Measurements from ENCODE around the gene SEMA6A.

The SEMA6A gene

DNA sequence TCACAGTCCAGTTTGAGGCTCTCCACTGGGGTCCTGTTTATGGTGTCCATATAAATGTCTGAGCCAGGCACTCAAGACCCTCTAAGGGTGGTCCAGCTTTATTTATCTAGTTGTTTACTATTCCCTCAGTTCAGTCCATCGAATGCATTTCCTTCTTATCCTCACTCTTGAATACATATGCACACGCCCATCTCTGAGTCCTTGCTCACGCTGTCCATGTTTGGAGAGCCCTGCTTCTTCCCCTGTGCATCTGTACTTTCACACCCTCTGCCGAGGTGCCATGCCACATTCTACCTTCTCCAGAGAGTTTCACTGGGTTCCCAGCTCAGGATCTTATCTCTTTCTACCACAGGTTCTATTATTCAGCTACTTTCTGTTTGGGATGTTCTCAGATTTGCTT, 30.2 kb upstream of the SEMA6A start:
- TF ChIP-seq ZNF8 (CRISPR knock-in tag; IDR thresholded peaks at IDR 0.05) (no peak), SNAI2 (CRISPR knock-in tag; IDR thresholded peaks at IDR 0.05) (no peak), RARB (CRISPR knock-in tag; IDR thresholded peaks at IDR 0.05) (no peak), ESRRG (CRISPR knock-in tag; IDR thresholded peaks at IDR 0.05) (no peak), ZFP30 (CRISPR knock-in tag; IDR thresholded peaks at IDR 0.05) (no peak), ISL1 (CRISPR knock-in tag; IDR thresholded peaks at IDR 0.05) (no peak), CSDC2 (CRISPR knock-in tag; IDR thresholded peaks at IDR 0.05) (no peak), GLIS3 (CRISPR knock-in tag; IDR thresholded peaks at IDR 0.05) (no peak), TCF4 (CRISPR knock-in tag; IDR thresholded peaks at IDR 0.05; ENCODE audit: borderline replicate concordance) (no peak), OSR1 (CRISPR knock-in tag; IDR thresholded peaks at IDR 0.05) (no peak), TOX (CRISPR knock-in tag; IDR thresholded peaks at IDR 0.05; ENCODE audit: borderline replicate concordance) (no peak), ZFP3 (CRISPR knock-in tag; IDR thresholded peaks at IDR 0.05) (no peak)
- TF ChIP-seq, protein P1, sequence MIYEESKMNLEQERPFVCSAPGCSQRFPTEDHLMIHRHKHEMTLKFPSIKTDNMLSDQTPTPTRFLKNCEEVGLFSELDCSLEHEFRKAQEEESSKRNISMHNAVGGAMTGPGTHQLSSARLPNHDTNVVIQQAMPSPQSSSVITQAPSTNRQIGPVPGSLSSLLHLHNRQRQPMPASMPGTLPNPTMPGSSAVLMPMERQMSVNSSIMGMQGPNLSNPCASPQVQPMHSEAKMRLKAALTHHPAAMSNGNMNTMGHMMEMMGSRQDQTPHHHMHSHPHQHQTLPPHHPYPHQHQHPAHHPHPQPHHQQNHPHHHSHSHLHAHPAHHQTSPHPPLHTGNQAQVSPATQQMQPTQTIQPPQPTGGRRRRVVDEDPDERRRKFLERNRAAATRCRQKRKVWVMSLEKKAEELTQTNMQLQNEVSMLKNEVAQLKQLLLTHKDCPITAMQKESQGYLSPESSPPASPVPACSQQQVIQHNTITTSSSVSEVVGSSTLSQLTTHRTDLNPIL (CRISPR knock-in tag; IDR thresholded peaks at IDR 0.05; ENCODE audit: low read depth), result no peak
- ATAC-seq, result no peak

DNA sequence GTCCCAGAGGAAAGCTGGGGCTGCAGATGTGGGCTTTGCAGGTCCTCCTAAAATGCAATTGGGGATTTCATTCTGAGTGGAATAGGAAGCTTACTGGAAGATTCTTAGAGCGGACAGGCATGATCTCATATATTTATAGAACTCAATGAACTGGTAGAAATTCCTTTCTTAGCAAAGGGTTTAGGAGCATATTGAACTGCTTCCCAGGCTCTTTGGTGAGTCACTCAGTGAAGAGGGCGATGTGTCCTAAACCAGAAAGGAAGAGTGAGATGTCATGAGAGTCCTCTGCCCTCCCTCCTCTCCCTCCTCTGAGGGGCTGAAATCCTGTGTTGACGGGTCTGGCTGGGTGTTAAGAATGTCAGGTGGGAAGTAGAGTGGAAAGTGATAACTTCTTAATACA, 26.3 kb upstream of the SEMA6A start:
- TF ChIP-seq SNAI2 (CRISPR knock-in tag; IDR thresholded peaks at IDR 0.05) (no peak), ISL1 (CRISPR knock-in tag; IDR thresholded peaks at IDR 0.05) (no peak), ZNF565 (CRISPR knock-in tag; conservative IDR thresholded peaks at IDR 0.05; ENCODE audit: low read depth) (no peak), ZFP30 (CRISPR knock-in tag; IDR thresholded peaks at IDR 0.05) (no peak), ZNF8 (CRISPR knock-in tag; IDR thresholded peaks at IDR 0.05) (no peak), TCF4 (CRISPR knock-in tag; IDR thresholded peaks at IDR 0.05; ENCODE audit: borderline replicate concordance) (no peak), ARNTL (CRISPR knock-in tag; IDR thresholded peaks at IDR 0.05; ENCODE audit: borderline replicate concordance, low read depth) (no peak), PPARA (CRISPR knock-in tag; IDR thresholded peaks at IDR 0.05; ENCODE audit: borderline replicate concordance) (no peak), OSR1 (CRISPR knock-in tag; IDR thresholded peaks at IDR 0.05) (no peak)
- TF ChIP-seq, protein P2, sequence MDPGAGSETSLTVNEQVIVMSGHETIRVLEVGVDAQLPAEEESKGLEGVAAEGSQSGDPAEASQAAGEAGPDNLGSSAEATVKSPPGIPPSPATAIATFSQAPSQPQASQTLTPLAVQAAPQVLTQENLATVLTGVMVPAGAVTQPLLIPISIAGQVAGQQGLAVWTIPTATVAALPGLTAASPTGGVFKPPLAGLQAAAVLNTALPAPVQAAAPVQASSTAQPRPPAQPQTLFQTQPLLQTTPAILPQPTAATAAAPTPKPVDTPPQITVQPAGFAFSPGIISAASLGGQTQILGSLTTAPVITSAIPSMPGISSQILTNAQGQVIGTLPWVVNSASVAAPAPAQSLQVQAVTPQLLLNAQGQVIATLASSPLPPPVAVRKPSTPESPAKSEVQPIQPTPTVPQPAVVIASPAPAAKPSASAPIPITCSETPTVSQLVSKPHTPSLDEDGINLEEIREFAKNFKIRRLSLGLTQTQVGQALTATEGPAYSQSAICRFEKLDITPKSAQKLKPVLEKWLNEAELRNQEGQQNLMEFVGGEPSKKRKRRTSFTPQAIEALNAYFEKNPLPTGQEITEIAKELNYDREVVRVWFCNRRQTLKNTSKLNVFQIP (CRISPR knock-in tag; IDR thresholded peaks at IDR 0.05; ENCODE audit: borderline replicate concordance, low read depth), result no peak
- TF ChIP-seq, protein P1 (CRISPR knock-in tag; IDR thresholded peaks at IDR 0.05; ENCODE audit: low read depth), result no peak
- TF ChIP-seq, protein P3, sequence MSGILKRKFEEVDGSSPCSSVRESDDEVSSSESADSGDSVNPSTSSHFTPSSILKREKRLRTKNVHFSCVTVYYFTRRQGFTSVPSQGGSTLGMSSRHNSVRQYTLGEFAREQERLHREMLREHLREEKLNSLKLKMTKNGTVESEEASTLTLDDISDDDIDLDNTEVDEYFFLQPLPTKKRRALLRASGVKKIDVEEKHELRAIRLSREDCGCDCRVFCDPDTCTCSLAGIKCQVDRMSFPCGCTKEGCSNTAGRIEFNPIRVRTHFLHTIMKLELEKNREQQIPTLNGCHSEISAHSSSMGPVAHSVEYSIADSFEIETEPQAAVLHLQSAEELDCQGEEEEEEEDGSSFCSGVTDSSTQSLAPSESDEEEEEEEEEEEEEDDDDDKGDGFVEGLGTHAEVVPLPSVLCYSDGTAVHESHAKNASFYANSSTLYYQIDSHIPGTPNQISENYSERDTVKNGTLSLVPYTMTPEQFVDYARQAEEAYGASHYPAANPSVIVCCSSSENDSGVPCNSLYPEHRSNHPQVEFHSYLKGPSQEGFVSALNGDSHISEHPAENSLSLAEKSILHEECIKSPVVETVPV (CRISPR knock-in tag; IDR thresholded peaks at IDR 0.05), result no peak
- no peak for ATAC-seq

DNA sequence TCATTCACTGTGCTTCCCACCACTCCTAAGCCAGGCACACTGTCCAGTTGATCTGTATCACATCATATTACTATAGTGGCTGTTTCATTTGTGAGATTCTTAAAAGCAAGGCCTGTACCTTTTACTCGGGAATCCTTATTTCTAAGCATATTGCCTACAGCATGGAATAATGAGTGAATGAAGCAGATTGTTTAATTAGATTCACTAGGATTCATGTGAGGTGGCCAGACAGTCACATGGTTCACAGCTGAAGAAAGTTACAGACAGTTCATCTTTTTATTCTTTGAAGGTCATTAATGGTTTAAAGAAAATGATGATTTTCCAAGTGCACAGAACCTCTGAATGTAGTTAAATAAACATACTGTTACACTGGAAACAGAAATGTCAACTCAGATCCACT, 24.3 kb upstream of the SEMA6A start:
- no peak for ATAC-seq
- TF ChIP-seq TCF4 (CRISPR knock-in tag; IDR thresholded peaks at IDR 0.05; ENCODE audit: borderline replicate concordance) (no peak), RARB (CRISPR knock-in tag; IDR thresholded peaks at IDR 0.05) (no peak), PPARA (CRISPR knock-in tag; IDR thresholded peaks at IDR 0.05; ENCODE audit: borderline replicate concordance) (no peak), ZNF70 (CRISPR knock-in tag; IDR thresholded peaks at IDR 0.05) (no peak), ISL1 (CRISPR knock-in tag; IDR thresholded peaks at IDR 0.05) (no peak), CSDC2 (CRISPR knock-in tag; IDR thresholded peaks at IDR 0.05) (no peak), SNAI2 (CRISPR knock-in tag; IDR thresholded peaks at IDR 0.05) (no peak), ZFP3 (CRISPR knock-in tag; IDR thresholded peaks at IDR 0.05) (no peak), ZNF8 (CRISPR knock-in tag; IDR thresholded peaks at IDR 0.05) (no peak), OSR1 (CRISPR knock-in tag; IDR thresholded peaks at IDR 0.05) (no peak), ZC3H10 (CRISPR knock-in tag; IDR thresholded peaks at IDR 0.05) (no peak), BACH2 (CRISPR knock-in tag; IDR thresholded peaks at IDR 0.05; ENCODE audit: borderline replicate concordance) (no peak)
- TF ChIP-seq, protein P4, sequence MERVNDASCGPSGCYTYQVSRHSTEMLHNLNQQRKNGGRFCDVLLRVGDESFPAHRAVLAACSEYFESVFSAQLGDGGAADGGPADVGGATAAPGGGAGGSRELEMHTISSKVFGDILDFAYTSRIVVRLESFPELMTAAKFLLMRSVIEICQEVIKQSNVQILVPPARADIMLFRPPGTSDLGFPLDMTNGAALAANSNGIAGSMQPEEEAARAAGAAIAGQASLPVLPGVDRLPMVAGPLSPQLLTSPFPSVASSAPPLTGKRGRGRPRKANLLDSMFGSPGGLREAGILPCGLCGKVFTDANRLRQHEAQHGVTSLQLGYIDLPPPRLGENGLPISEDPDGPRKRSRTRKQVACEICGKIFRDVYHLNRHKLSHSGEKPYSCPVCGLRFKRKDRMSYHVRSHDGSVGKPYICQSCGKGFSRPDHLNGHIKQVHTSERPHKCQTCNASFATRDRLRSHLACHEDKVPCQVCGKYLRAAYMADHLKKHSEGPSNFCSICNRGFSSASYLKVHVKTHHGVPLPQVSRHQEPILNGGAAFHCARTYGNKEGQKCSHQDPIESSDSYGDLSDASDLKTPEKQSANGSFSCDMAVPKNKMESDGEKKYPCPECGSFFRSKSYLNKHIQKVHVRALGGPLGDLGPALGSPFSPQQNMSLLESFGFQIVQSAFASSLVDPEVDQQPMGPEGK (CRISPR knock-in tag; IDR thresholded peaks at IDR 0.05; ENCODE audit: borderline replicate concordance), result no peak
- TF ChIP-seq, protein P2 (CRISPR knock-in tag; IDR thresholded peaks at IDR 0.05; ENCODE audit: borderline replicate concordance, low read depth), result no peak
- TF ChIP-seq, protein P5, sequence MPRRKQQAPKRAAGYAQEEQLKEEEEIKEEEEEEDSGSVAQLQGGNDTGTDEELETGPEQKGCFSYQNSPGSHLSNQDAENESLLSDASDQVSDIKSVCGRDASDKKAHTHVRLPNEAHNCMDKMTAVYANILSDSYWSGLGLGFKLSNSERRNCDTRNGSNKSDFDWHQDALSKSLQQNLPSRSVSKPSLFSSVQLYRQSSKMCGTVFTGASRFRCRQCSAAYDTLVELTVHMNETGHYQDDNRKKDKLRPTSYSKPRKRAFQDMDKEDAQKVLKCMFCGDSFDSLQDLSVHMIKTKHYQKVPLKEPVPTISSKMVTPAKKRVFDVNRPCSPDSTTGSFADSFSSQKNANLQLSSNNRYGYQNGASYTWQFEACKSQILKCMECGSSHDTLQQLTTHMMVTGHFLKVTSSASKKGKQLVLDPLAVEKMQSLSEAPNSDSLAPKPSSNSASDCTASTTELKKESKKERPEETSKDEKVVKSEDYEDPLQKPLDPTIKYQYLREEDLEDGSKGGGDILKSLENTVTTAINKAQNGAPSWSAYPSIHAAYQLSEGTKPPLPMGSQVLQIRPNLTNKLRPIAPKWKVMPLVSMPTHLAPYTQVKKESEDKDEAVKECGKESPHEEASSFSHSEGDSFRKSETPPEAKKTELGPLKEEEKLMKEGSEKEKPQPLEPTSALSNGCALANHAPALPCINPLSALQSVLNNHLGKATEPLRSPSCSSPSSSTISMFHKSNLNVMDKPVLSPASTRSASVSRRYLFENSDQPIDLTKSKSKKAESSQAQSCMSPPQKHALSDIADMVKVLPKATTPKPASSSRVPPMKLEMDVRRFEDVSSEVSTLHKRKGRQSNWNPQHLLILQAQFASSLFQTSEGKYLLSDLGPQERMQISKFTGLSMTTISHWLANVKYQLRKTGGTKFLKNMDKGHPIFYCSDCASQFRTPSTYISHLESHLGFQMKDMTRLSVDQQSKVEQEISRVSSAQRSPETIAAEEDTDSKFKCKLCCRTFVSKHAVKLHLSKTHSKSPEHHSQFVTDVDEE (CRISPR knock-in tag; IDR thresholded peaks at IDR 0.05), result no peak
